ENCODE measurements around the gene MMP20. TPM values are rescaled to one million over a fixed set of nuclear protein-coding genes. Genes with fewer than 3 reads are reported as not detected.

Gene MMP20
- polyA plus RNA-seq, 1 of the 3 experiments (the other 2 are of a cell fraction): not detected

DNA sequence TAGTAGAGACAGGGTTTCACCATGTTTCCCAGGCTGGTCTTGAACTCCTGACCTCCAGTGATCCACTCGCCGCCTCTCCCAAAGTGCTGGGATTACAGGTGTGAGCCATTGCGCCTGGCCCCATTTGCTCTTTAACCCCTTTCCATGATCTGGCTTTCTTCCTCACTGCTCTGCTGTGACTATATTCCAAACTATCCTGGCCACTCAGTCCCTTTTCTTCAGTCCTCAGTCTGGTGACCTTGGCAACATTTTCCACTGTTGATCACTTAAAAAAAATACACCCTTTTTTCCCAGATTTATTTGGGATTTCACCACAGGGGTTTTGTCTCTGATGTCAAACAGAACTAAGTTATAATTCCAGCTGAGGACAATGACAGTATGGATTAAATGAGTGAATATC, 24.5 kb downstream of the MMP20 start:
- 77% methylated on average over 3 of the region's 3 CpGs for WGBS (ENCODE audit: low lambda C conversion rate)
- H3K9me2 ChIP-seq: no peaks in the 10 kb centered on the region
- POLR2A ChIA-PET: no interaction called here
- peak overlapping the region; percentile 52; the same call in 1 of the 2 replicates for H3K9ac ChIP-seq
- no peaks in the 10 kb centered on the region for H3K36me3 ChIP-seq (replicated peaks in 1 of 2; ENCODE audit: control insufficient read depth in 1 of 2, insufficient read depth in 2 of 2, low read length in 1 of 2)
- no peak overlapping the region; a peak in 1 of 4 replicates for H3K4me3 ChIP-seq (ENCODE audit: low read depth in 2 of 2, low read length in 1 of 2)
- no peaks in the 10 kb centered on the region for H3K9me3 ChIP-seq
- no peak overlapping the region for H2AFZ ChIP-seq (ENCODE audit: low read depth)
- CTCF ChIA-PET: no interaction called here
- no peak for DNase-seq
- no peaks in the 10 kb centered on the region for H3K79me2 ChIP-seq (ENCODE audit: insufficient read depth)
- no peaks in the 10 kb centered on the region for H3K27me3 ChIP-seq (ENCODE audit: insufficient read depth)
- TF ChIP-seq MXI1 (IDR thresholded peaks at IDR 0.05; ENCODE audit: low read depth, low read length) (no peak), ELF1 (IDR thresholded peaks at IDR 0.05) (no peak), CTCF (IDR thresholded peaks at IDR 0.05) (no peak), RFX5 (IDR thresholded peaks at IDR 0.05; ENCODE audit: low read length) (no peak), EZH2phosphoT487 (IDR thresholded peaks at IDR 0.05; ENCODE audit: borderline replicate concordance, low read depth) (no peak), NFIC (IDR thresholded peaks at IDR 0.05; ENCODE audit: borderline replicate concordance) (no peak), PBX3 (IDR thresholded peaks at IDR 0.05) (no peak), JUND (IDR thresholded peaks at IDR 0.05) (no peak)
- peaks cover 29% of the 10 kb centered on the region for H3F3A ChIP-seq (replicated peaks; ENCODE audit: insufficient read depth)
- peaks cover 0 to 16% of the 10 kb centered on the region in 2 experiments; a peak in 2 of 4 replicates for H3K4me1 ChIP-seq (ENCODE audit: control insufficient read depth in 1 of 2, insufficient read depth in 2 of 2, low read depth in 1 of 2, low read length in 1 of 2)
- H4K20me1 ChIP-seq (ENCODE audit: insufficient read depth): no peaks in the 10 kb centered on the region
- peak overlapping the region; percentile 66; the same call in 1 of the 2 replicates for H3K4me2 ChIP-seq
- peak overlapping the region in 1 of 2 experiments; percentile 92; a peak in 2 of 4 replicates for H3K27ac ChIP-seq (ENCODE audit: low read depth in 2 of 2, low read length in 1 of 2)

- no peaks in the 10 kb centered on the region for H3K9me2 ChIP-seq
- no peak for DNase-seq
- POLR2A ChIA-PET: no interaction called here
- 0 out of 2 replicates have a peak overlapping the region, but pooled peaks have one; percentile 7 for H2AFZ ChIP-seq (ENCODE audit: low read depth)
- H3F3A ChIP-seq (replicated peaks; ENCODE audit: insufficient read depth): peaks cover 29% of the 10 kb centered on the region
- H3K27me3 ChIP-seq (ENCODE audit: insufficient read depth): no peaks in the 10 kb centered on the region
- H3K27ac ChIP-seq (ENCODE audit: low read depth in 2 of 2, low read length in 1 of 2): peak overlapping the region in 1 of 2 experiments; percentile 92; a peak in 2 of 4 replicates
- 3% methylated on average over 3 of the region's 3 CpGs for WGBS (ENCODE audit: low lambda C conversion rate)
- peak overlapping the region in 1 of 2 experiments; percentile 42; a peak in 3 of 4 replicates for H3K4me3 ChIP-seq (ENCODE audit: low read depth in 2 of 2, low read length in 1 of 2)
- no peaks in the 10 kb centered on the region for H4K20me1 ChIP-seq (ENCODE audit: insufficient read depth)
- no peaks in the 10 kb centered on the region for H3K36me3 ChIP-seq (replicated peaks in 1 of 2; ENCODE audit: control insufficient read depth in 1 of 2, insufficient read depth in 2 of 2, low read length in 1 of 2)
- H3K9me3 ChIP-seq: no peaks in the 10 kb centered on the region
- peak overlapping the region; percentile 52; the same call in 1 of the 2 replicates for H3K9ac ChIP-seq
- peak overlapping the region; percentile 66 for H3K4me2 ChIP-seq
- H3K4me1 ChIP-seq (ENCODE audit: control insufficient read depth in 1 of 2, insufficient read depth in 2 of 2, low read depth in 1 of 2, low read length in 1 of 2): peaks cover 0 to 16% of the 10 kb centered on the region in 2 experiments; a peak in 2 of 4 replicates
- CTCF ChIA-PET: no interaction called here
- H3K79me2 ChIP-seq (ENCODE audit: insufficient read depth): no peaks in the 10 kb centered on the region
- TF ChIP-seq POLR2AphosphoS5 (IDR thresholded peaks at IDR 0.05; ENCODE audit: low read depth, low read length) (peak; percentile 64; the same call in 1 of the 2 replicates), NFIC (IDR thresholded peaks at IDR 0.05; ENCODE audit: borderline replicate concordance) (peak; percentile 60), RAD21 (IDR thresholded peaks at IDR 0.05; ENCODE audit: low read length) (no peak), EZH2phosphoT487 (IDR thresholded peaks at IDR 0.05; ENCODE audit: borderline replicate concordance, low read depth) (no peak), FOSL2 (IDR thresholded peaks at IDR 0.05; ENCODE audit: borderline replicate concordance, low read depth) (peak; percentile 98), NRF1 (IDR thresholded peaks at IDR 0.05; ENCODE audit: low read depth, low read length) (no peak), MEF2A (IDR thresholded peaks at IDR 0.05; ENCODE audit: borderline replicate concordance, low read depth) (peak; percentile 36; the same call in 1 of the 2 replicates), JUND (IDR thresholded peaks at IDR 0.05) (peak; percentile 92), TCF12 (IDR thresholded peaks at IDR 0.05) (peak; percentile 76), GABPA (IDR thresholded peaks at IDR 0.05; ENCODE audit: low read depth) (no peak), RXRA (IDR thresholded peaks at IDR 0.05; ENCODE audit: borderline replicate concordance, low read depth) (peak; percentile 56; the same call in 1 of the 2 replicates), RCOR1 (IDR thresholded peaks at IDR 0.05; ENCODE audit: low read length) (no peak), EP300 (IDR thresholded peaks at IDR 0.05; ENCODE audit: borderline replicate concordance in 1 of 2, low read depth in 1 of 2, low read length in 1 of 2) (peak in 1 of 2 experiments; percentile 63; a peak in 1 of 4 replicates)
- TF ChIP-seq, protein P1, sequence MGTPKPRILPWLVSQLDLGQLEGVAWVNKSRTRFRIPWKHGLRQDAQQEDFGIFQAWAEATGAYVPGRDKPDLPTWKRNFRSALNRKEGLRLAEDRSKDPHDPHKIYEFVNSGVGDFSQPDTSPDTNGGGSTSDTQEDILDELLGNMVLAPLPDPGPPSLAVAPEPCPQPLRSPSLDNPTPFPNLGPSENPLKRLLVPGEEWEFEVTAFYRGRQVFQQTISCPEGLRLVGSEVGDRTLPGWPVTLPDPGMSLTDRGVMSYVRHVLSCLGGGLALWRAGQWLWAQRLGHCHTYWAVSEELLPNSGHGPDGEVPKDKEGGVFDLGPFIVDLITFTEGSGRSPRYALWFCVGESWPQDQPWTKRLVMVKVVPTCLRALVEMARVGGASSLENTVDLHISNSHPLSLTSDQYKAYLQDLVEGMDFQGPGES (IDR thresholded peaks at IDR 0.05; ENCODE audit: low read depth, low read length): no peak
- TF ChIP-seq, protein P2, sequence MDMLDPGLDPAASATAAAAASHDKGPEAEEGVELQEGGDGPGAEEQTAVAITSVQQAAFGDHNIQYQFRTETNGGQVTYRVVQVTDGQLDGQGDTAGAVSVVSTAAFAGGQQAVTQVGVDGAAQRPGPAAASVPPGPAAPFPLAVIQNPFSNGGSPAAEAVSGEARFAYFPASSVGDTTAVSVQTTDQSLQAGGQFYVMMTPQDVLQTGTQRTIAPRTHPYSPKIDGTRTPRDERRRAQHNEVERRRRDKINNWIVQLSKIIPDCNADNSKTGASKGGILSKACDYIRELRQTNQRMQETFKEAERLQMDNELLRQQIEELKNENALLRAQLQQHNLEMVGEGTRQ (IDR thresholded peaks at IDR 0.05; ENCODE audit: borderline replicate concordance, low read depth, low read length): no peak
- TF ChIP-seq, protein P3, sequence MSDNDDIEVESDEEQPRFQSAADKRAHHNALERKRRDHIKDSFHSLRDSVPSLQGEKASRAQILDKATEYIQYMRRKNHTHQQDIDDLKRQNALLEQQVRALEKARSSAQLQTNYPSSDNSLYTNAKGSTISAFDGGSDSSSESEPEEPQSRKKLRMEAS (IDR thresholded peaks at IDR 0.05; ENCODE audit: low read depth): no peak
These were observed 25.4 kb downstream of the MMP20 start for GRCh38 chr11:102599642-102600261.

All from SK-N-SH (cell line).